H1 (cell line): Measurements from ENCODE around the gene RASSF4. TPM values are rescaled to one million over a fixed set of nuclear protein-coding genes. Genes with fewer than 3 reads are reported as not detected.

Experiments
- CTCF ChIA-PET: fragments of 300-600 bp; sonication (Branson Sonifier 250); formaldehyde crosslinking; loops from one replicate; lab custom pipeline; 2021; ENCODE audit not compliant: partially characterized antibody; lab: Charles Lee
- POLR2A ChIA-PET: fragments of 300-600 bp; sonication (Branson Sonifier 250); formaldehyde crosslinking; loops from one replicate; lab custom pipeline; 2021; ENCODE audit warnings: inconsistent platforms; ENCODE audit not compliant: partially characterized antibody; lab: Charles Lee
- DNase-seq, 2 experiments: peaks; one replicate each; pipeline versions ENCODE4 v3.0.0 to v3.0.0-alpha.2; 2010 to 2022; ENCODE audit warnings: low spot score in 2 of 2, low read depth in 1 of 2, mixed read lengths in 1 of 2
- FAIRE-seq: peaks from 2 replicates; lab custom pipeline; 2011; peaks lifted over from hg19 to GRCh38; lab: Jason Lieb, UNC
- H2AFZ ChIP-seq: 2 replicates; pipeline ENCODE4 v1.8.1; 2012; ENCODE audit warnings: low read length, inconsistent platforms
- H2AK5ac ChIP-seq: 2 replicates; pipeline ENCODE4 v1.6.1; 2013; ENCODE audit warnings: low read depth, low read length
- H2BK120ac ChIP-seq: replicated peaks from 2 replicates; pipeline ENCODE3; 2013; ENCODE audit warnings: low read depth, low read length, inconsistent platforms
- H2BK12ac ChIP-seq: 2 replicates; pipeline ENCODE4 v1.6.1; 2013; ENCODE audit warnings: low read depth, low read length
- H2BK15ac ChIP-seq: 2 replicates; pipeline ENCODE4 v1.6.1; 2013; ENCODE audit warnings: low read length
- H2BK20ac ChIP-seq: 2 replicates; pipeline ENCODE4 v1.6.1; 2013; ENCODE audit warnings: low read length
- H2BK5ac ChIP-seq: 2 replicates; pipeline ENCODE4 v1.6.1; 2013; ENCODE audit warnings: low read depth, low read length
- H3K14ac ChIP-seq: 2 replicates; pipeline ENCODE4 v1.6.1; 2013; ENCODE audit warnings: inconsistent platforms; ENCODE audit not compliant: insufficient read length
- H3K18ac ChIP-seq: 2 replicates; pipeline ENCODE4 v1.6.1; 2013; ENCODE audit warnings: low read length; ENCODE audit errors: extremely low read depth
- H3K23ac ChIP-seq: 2 replicates; pipeline ENCODE4 v1.6.1; 2013; ENCODE audit warnings: inconsistent platforms; ENCODE audit not compliant: insufficient read length
- H3K23me2 ChIP-seq: 2 replicates; pipeline ENCODE4 v1.6.1; 2013; ENCODE audit warnings: low read depth, low read length
- H3K27ac ChIP-seq: 2 replicates; pipeline ENCODE4 v1.6.1; 2011; ENCODE audit warnings: low read depth, low read length, inconsistent platforms
- H3K27me3 ChIP-seq, 4 experiments: replicated peaks in 1 of 4; 1 replicate in 1 of 4; 2 replicates in 3 of 4; pipeline versions ENCODE4 v1.6.1 to v1.8.1; 2011 to 2013; ENCODE audit warnings: low read length in 3 of 4, mild to moderate bottlenecking in 3 of 4, inconsistent platforms in 2 of 4, mixed read lengths in 2 of 4, moderate library complexity in 1 of 4; ENCODE audit not compliant: control insufficient read depth in 3 of 4, insufficient read depth in 3 of 4; ENCODE audit errors: extremely low read depth in 1 of 4
- H3K36me3 ChIP-seq, 4 experiments: 2 replicates each; pipeline versions ENCODE4 v1.6.1 to v1.8.1; 2011 to 2013; ENCODE audit warnings: mild to moderate bottlenecking in 4 of 4, low read length in 3 of 4, moderate library complexity in 2 of 4, control low read depth in 1 of 4, inconsistent platforms in 1 of 4; ENCODE audit not compliant: insufficient read depth in 4 of 4, control insufficient read depth in 2 of 4
- H3K4ac ChIP-seq: replicated peaks from 2 replicates; pipeline ENCODE3; 2013; ENCODE audit warnings: low read length, low read depth, mixed read lengths, inconsistent platforms; ENCODE audit not compliant: insufficient read length
- H3K4me1 ChIP-seq, 4 experiments: replicated peaks in 1 of 4; 1 replicate in 1 of 4; 2 replicates in 3 of 4; pipeline versions ENCODE4 v1.6.1 to v1.8.1; 2011 to 2013; ENCODE audit warnings: low read length in 3 of 4, inconsistent platforms in 2 of 4, mixed read lengths in 1 of 4; ENCODE audit not compliant: insufficient read depth in 4 of 4, control insufficient read depth in 3 of 4
- H3K4me2 ChIP-seq, 2 experiments: 2 replicates each; pipeline versions ENCODE4 v1.6.1 to v1.8.1; 2011 to 2013; ENCODE audit warnings: low read depth in 2 of 2, low read length in 2 of 2, control low read depth in 1 of 2, inconsistent platforms in 1 of 2, mild to moderate bottlenecking in 1 of 2; ENCODE audit not compliant: insufficient read depth in 1 of 2
- H3K4me3 ChIP-seq, 4 experiments: fragments of 200-600, 300-600 bp in 1 of 4; sonication (generic), shearing (Covaris generic), sonication (Bioruptor Twin) in 1 of 4; 2 replicates each; pipeline versions ENCODE4 v1.5.1 to v1.8.1; 2011 to 2016; ENCODE audit warnings: low read length in 4 of 4, low read depth in 3 of 4, control low read depth in 2 of 4, inconsistent platforms in 2 of 4, mild to moderate bottlenecking in 2 of 4, mixed read lengths in 1 of 4, moderate library complexity in 1 of 4; ENCODE audit not compliant: insufficient read depth in 2 of 4; ENCODE audit errors: extremely low read depth in 1 of 4
- H3K56ac ChIP-seq: replicated peaks from 2 replicates; pipeline ENCODE3; 2013; ENCODE audit warnings: low read depth, mild to moderate bottlenecking, mixed read lengths, low read length, inconsistent platforms; ENCODE audit not compliant: insufficient read length
- H3K79me1 ChIP-seq: 2 replicates; pipeline ENCODE4 v1.6.1; 2013; ENCODE audit warnings: low read depth, low read length, control low read depth
- H3K79me2 ChIP-seq, 2 experiments: 2 replicates each; pipeline versions ENCODE4 v1.6.1 to v1.8.1; 2012 to 2013; ENCODE audit warnings: low read length in 2 of 2, mild to moderate bottlenecking in 2 of 2, inconsistent platforms in 1 of 2; ENCODE audit not compliant: insufficient read depth in 2 of 2, control insufficient read depth in 1 of 2
- H3K9ac ChIP-seq, 4 experiments: replicated peaks in 1 of 4; 1 replicate in 1 of 4; 2 replicates in 3 of 4; pipeline versions ENCODE4 v1.6.1 to v1.8.1; 2011 to 2013; ENCODE audit warnings: low read depth in 3 of 4, low read length in 3 of 4, control low read depth in 2 of 4, mild to moderate bottlenecking in 2 of 4, moderate library complexity in 2 of 4, inconsistent platforms in 1 of 4; ENCODE audit errors: extremely low read depth in 1 of 4
- H3K9me3 ChIP-seq, 2 experiments: 2 replicates each; pipeline versions ENCODE4 v1.6.1 to v1.8.1; 2012 to 2013; ENCODE audit warnings: mild to moderate bottlenecking in 2 of 2, moderate library complexity in 2 of 2, control low read depth in 1 of 2, inconsistent platforms in 1 of 2, low read depth in 1 of 2, low read length in 1 of 2, mixed read lengths in 1 of 2; ENCODE audit not compliant: insufficient read depth in 2 of 2
- H4K20me1 ChIP-seq, 2 experiments: replicated peaks in 1 of 2; 2 replicates each; pipeline versions ENCODE3 to v1.8.1; 2011 to 2013; ENCODE audit warnings: inconsistent platforms in 2 of 2, low read length in 2 of 2, mild to moderate bottlenecking in 1 of 2; ENCODE audit not compliant: insufficient read depth in 2 of 2, control insufficient read depth in 1 of 2
- H4K5ac ChIP-seq: 2 replicates; pipeline ENCODE4 v1.6.1; 2013; ENCODE audit warnings: low read length, low read depth, mixed read lengths, inconsistent platforms; ENCODE audit not compliant: insufficient read length
- H4K8ac ChIP-seq: 2 replicates; pipeline ENCODE4 v1.8.0; 2013; ENCODE audit warnings: mild to moderate bottlenecking, moderate library complexity, low read length, inconsistent platforms; ENCODE audit not compliant: insufficient read depth; ENCODE audit errors: extremely low read depth
- H4K91ac ChIP-seq: replicated peaks from 2 replicates; pipeline ENCODE3; 2013; ENCODE audit warnings: low read length, mixed read lengths, inconsistent platforms; ENCODE audit not compliant: insufficient read length
- BRCA1 ChIP-seq: IDR thresholded peaks from 2 replicates; pipeline ENCODE4 v1.6.1; 2012; ENCODE audit warnings: low read depth, low read length, improper control_type of control experiment
- E2F6 ChIP-seq: IDR thresholded peaks from 2 replicates; pipeline ENCODE4 v1.6.1; 2012; ENCODE audit warnings: inconsistent platforms
- KDM1A ChIP-seq: fragments of 200-600, 300-600 bp; sonication (generic); IDR thresholded peaks from 2 replicates; pipeline ENCODE4 v1.7.1; 2016; ENCODE audit warnings: mild to moderate bottlenecking, low read length, borderline replicate concordance
- MAX ChIP-seq: IDR thresholded peaks from 2 replicates; pipeline ENCODE4 v1.6.1; 2012; ENCODE audit warnings: inconsistent platforms
- NRF1 ChIP-seq: IDR thresholded peaks from 2 replicates; pipeline ENCODE4 v1.6.1; 2011; ENCODE audit warnings: mild to moderate bottlenecking, low read depth, low read length, improper control_type of control experiment
- RBBP5 ChIP-seq: IDR thresholded peaks from 2 replicates; pipeline ENCODE4 v1.7.1; 2012; ENCODE audit warnings: low read depth, mild to moderate bottlenecking, inconsistent platforms, low read length, moderate library complexity, borderline replicate concordance
- RNF2 ChIP-seq: fragments of 200-900, 300-1000 bp; sonication (generic); IDR thresholded peaks from 2 replicates; pipeline ENCODE4 v1.7.1; 2016; ENCODE audit warnings: borderline replicate concordance, low read depth, mild to moderate bottlenecking, antibody characterized with exemption, low read length; ENCODE audit not compliant: poor library complexity, severe bottlenecking; ENCODE audit errors: missing control alignments
- SAP30 ChIP-seq: fragments of 300-600 bp; sonication (generic); IDR thresholded peaks from 2 replicates; pipeline ENCODE4 v1.7.1; 2012; ENCODE audit warnings: low read length, moderate library complexity, mild to moderate bottlenecking, inconsistent platforms; ENCODE audit not compliant: insufficient read depth, insufficient replicate concordance
- SP2 ChIP-seq: IDR thresholded peaks from 2 replicates; pipeline ENCODE4 v1.6.1; 2012; ENCODE audit warnings: mild to moderate bottlenecking, low read length, inconsistent platforms
- TAF1 ChIP-seq: IDR thresholded peaks from 2 replicates; pipeline ENCODE4 v1.6.1; 2011; ENCODE audit warnings: mild to moderate bottlenecking, low read depth, low read length
- polyA plus RNA-seq, 7 experiments: library from polyadenylated mRNA; depleted of rRNA in 3 of 7; stranded (reverse) in 5 of 7; unstranded in 2 of 7; fragments of >200 nt in 5 of 7; fragments of 200-250 nt in 2 of 7; gene quantifications; 1 replicate in 5 of 7; 2 replicates in 1 of 7; 4 replicates in 1 of 7; pipeline versions ENCODE4 v1.2.1 to v1.2.3, GENCODE V29; 2011 to 2013; ENCODE audit warnings: missing spikeins in 2 of 7, mixed read lengths in 2 of 7
- total RNA-seq: library from RNA; stranded (reverse); fragmentation: NEBNext Ultra II Directional; extraction: Animal tissue kit (Norgen Biotek cat#: 25700); gene quantifications from 2 replicates; pipeline ENCODE4 v1.2.1, GENCODE V29; 2021
- TF ChIP-seq, protein P1 (sequence below): IDR thresholded peaks from 2 replicates; pipeline ENCODE4 v1.6.1; 2011; ENCODE audit warnings: low read length, improper control_type of control experiment

Gene RASSF4
- total and polyA plus RNA-seq, 2 of the 8 experiments (the other 6 are each of a cell fraction or from before 2014, with no cell fraction given) = 14.3 to 14.5 TPM

GRCh38 chr10:44928462-44928861 is 31.1 kb upstream of the RASSF4 start:
- ChIA-PET POLR2A (no interaction called here), CTCF (interaction anchor here (0.7 to 3.5 kb wide), 8 partner anchors 9 to 80 kb away, joined by 3 to 16 read pairs (median 4); no protein-coding TSS in a partner anchor)
- FAIRE-seq (no peak), DNase-seq (no peak)
- Histone ChIP-seq H3K36me3 (no peaks in the 10 kb centered on the region), H3K9ac (no peak overlapping the region), H4K20me1 (no peaks in the 10 kb centered on the region), H3K56ac (no peak overlapping the region), H3K79me2 (no peaks in the 10 kb centered on the region), H2BK12ac (no peak overlapping the region), H2BK15ac (no peak overlapping the region), H4K91ac (no peak overlapping the region), H3K14ac (no peak overlapping the region), H3K23me2 (peaks cover 12% of the 10 kb centered on the region; the same call in 1 of the 2 replicates), H2BK120ac (no peak overlapping the region), H2AFZ (no peak overlapping the region), H3K18ac (no peak overlapping the region), H3K23ac (no peak overlapping the region), H3K27ac (no peak overlapping the region), H2AK5ac (no peak overlapping the region), H3K4me2 (no peak overlapping the region), H4K5ac (no peak overlapping the region), H2BK5ac (no peak overlapping the region), H3K4me1 (peaks cover 0 to 7% (median 3%) of the 10 kb centered on the region in 4 experiments; a peak in 2 of 7 replicates), H3K4ac (no peak overlapping the region), H4K8ac (no peak overlapping the region), H3K9me3 (no peaks in the 10 kb centered on the region), H2BK20ac (no peak overlapping the region), H3K4me3 (no peak overlapping the region), H3K27me3 (peaks cover 0 to 6% (median 2%) of the 10 kb centered on the region in 4 experiments; a peak in 3 of 7 replicates), H3K79me1 (no peaks in the 10 kb centered on the region)
- TF ChIP-seq SP2 (no peak), RNF2 (no peak), SAP30 (no peak), RBBP5 (no peak), BRCA1 (no peak), KDM1A (no peak), NRF1 (no peak), E2F6 (no peak), TAF1 (no peak), MAX (no peak)
- TF ChIP-seq, protein P1, sequence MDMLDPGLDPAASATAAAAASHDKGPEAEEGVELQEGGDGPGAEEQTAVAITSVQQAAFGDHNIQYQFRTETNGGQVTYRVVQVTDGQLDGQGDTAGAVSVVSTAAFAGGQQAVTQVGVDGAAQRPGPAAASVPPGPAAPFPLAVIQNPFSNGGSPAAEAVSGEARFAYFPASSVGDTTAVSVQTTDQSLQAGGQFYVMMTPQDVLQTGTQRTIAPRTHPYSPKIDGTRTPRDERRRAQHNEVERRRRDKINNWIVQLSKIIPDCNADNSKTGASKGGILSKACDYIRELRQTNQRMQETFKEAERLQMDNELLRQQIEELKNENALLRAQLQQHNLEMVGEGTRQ = no peak
